Astrocyte (in vitro differentiated cells and primary cell): ENCODE results near the gene ISG20L2. TPM values are rescaled to one million over a fixed set of nuclear protein-coding genes. Genes with fewer than 3 reads are reported as not detected.

Experiments used
- DNase-seq: peaks from one replicate; pipeline ENCODE4 v3.0.0-alpha.2; 2010; ENCODE audit warnings: low read depth
- FAIRE-seq: peaks from 2 replicates; lab custom pipeline; 2011; peaks lifted over from hg19 to GRCh38; lab: Jason Lieb, UNC
- H2AFZ ChIP-seq: 2 replicates; pipeline ENCODE4 v1.6.0; 2012; ENCODE audit warnings: low read depth, low read length, inconsistent platforms
- H3K27ac ChIP-seq: 2 replicates; pipeline ENCODE4 v1.5.1; 2011; ENCODE audit warnings: low read depth, low read length, inconsistent platforms
- H3K27me3 ChIP-seq: 2 replicates; pipeline ENCODE4 v1.6.0; 2011; ENCODE audit warnings: low read length, inconsistent platforms; ENCODE audit not compliant: insufficient read depth
- H3K36me3 ChIP-seq: 2 replicates; pipeline ENCODE4 v1.5.1; 2011; ENCODE audit warnings: low read length, inconsistent platforms; ENCODE audit not compliant: insufficient read depth
- H3K4me1 ChIP-seq: 2 replicates; pipeline ENCODE4 v1.5.1; 2011; ENCODE audit warnings: low read length, inconsistent platforms; ENCODE audit not compliant: insufficient read depth
- H3K4me2 ChIP-seq: 2 replicates; pipeline ENCODE4 v1.6.0; 2012; ENCODE audit warnings: low read length, inconsistent platforms
- H3K4me3 ChIP-seq: 2 replicates; pipeline ENCODE4 v1.5.1; 2011; ENCODE audit warnings: low read depth, mild to moderate bottlenecking, low read length, inconsistent platforms; ENCODE audit not compliant: insufficient read depth
- H3K79me2 ChIP-seq: 2 replicates; pipeline ENCODE4 v1.6.0; 2012; ENCODE audit warnings: mild to moderate bottlenecking, low read length, inconsistent platforms; ENCODE audit not compliant: insufficient read depth
- H3K9ac ChIP-seq: 2 replicates; pipeline ENCODE4 v1.6.0; 2012; ENCODE audit warnings: mild to moderate bottlenecking, low read length, inconsistent platforms
- H3K9me3 ChIP-seq: 2 replicates; pipeline ENCODE4 v1.5.1; 2012; ENCODE audit warnings: low read depth, mild to moderate bottlenecking, low read length, inconsistent platforms; ENCODE audit not compliant: insufficient read depth
- H4K20me1 ChIP-seq: 2 replicates; pipeline ENCODE4 v1.6.0; 2012; ENCODE audit warnings: low read length, inconsistent platforms; ENCODE audit not compliant: insufficient read depth
- H3K27ac Mint-ChIP-seq: one replicate; pipeline ENCODE4 v1.8.0; 2021; ENCODE audit warnings: mild to moderate bottlenecking, mixed read lengths; ENCODE audit not compliant: unreplicated experiment
- H3K27me3 Mint-ChIP-seq: one replicate; pipeline ENCODE4 v1.8.0; 2021; ENCODE audit warnings: low read depth, mixed read lengths; ENCODE audit not compliant: unreplicated experiment
- H3K36me3 Mint-ChIP-seq: one replicate; pipeline ENCODE4 v1.8.0; 2021; ENCODE audit warnings: low read depth, mixed read lengths; ENCODE audit not compliant: unreplicated experiment
- H3K4me1 Mint-ChIP-seq: one replicate; pipeline ENCODE4 v1.8.0; 2021; ENCODE audit warnings: low read depth, mixed read lengths; ENCODE audit not compliant: unreplicated experiment
- H3K4me3 Mint-ChIP-seq: one replicate; pipeline ENCODE4 v1.8.0; 2021; ENCODE audit warnings: mild to moderate bottlenecking, moderate library complexity, mixed read lengths; ENCODE audit not compliant: unreplicated experiment
- H3K9me3 Mint-ChIP-seq: one replicate; pipeline ENCODE4 v1.8.0; 2021; ENCODE audit warnings: mild to moderate bottlenecking, mixed read lengths; ENCODE audit not compliant: unreplicated experiment
- CTCF ChIP-seq: IDR thresholded peaks from 2 replicates; pipeline ENCODE4 v1.5.1; 2011; ENCODE audit warnings: low read depth, mild to moderate bottlenecking, inconsistent platforms, low read length, moderate library complexity; ENCODE audit not compliant: insufficient read depth
- EZH2 ChIP-seq: IDR thresholded peaks from 2 replicates; pipeline ENCODE4 v1.6.1; 2012; ENCODE audit warnings: mild to moderate bottlenecking, low read length, inconsistent platforms; ENCODE audit not compliant: insufficient read depth
- total RNA-seq: library from RNA; stranded (reverse); gene quantifications from 2 replicates; pipeline ENCODE4 v1.2.1, GENCODE V29; 2021

ISG20L2 gene
- total RNA-seq, 1 donor from 2014 or later = 33.4 TPM

- no peak for DNase-seq
- Histone ChIP-seq H2AFZ (no peak overlapping the region), H3K27ac (no peak overlapping the region), H3K4me1 (peaks cover 7% of the 10 kb centered on the region), H3K4me3 (no peak overlapping the region), H3K9ac (no peak overlapping the region), H3K36me3 (no peaks in the 10 kb centered on the region), H3K27me3 (peaks cover 2% of the 10 kb centered on the region), H3K4me2 (no peak overlapping the region), H3K9me3 (peaks cover 2% of the 10 kb centered on the region), H3K79me2 (no peaks in the 10 kb centered on the region), H4K20me1 (no peaks in the 10 kb centered on the region)
- Mint-ChIP-seq H3K4me1 (peaks cover 29% of the 10 kb centered on the region), H3K4me3 (no peak overlapping the region), H3K9me3 (peaks cover 3% of the 10 kb centered on the region), H3K27ac (no peak overlapping the region), H3K27me3 (no peaks in the 10 kb centered on the region), H3K36me3 (peaks cover 25% of the 10 kb centered on the region)
- TF ChIP-seq CTCF = no peak
- no peak for TF ChIP-seq EZH2
- no peak for FAIRE-seq
These were observed 31.1 kb downstream of the ISG20L2 start for GRCh38 chr1:156697481-156697880.

GRCh38 chr1:156696755-156697154 is 31.8 kb downstream of the ISG20L2 start:
- Mint-ChIP-seq H3K4me3 (no peak overlapping the region), H3K27ac (no peak overlapping the region), H3K4me1 (peaks cover 36% of the 10 kb centered on the region), H3K36me3 (peaks cover 25% of the 10 kb centered on the region), H3K27me3 (no peaks in the 10 kb centered on the region), H3K9me3 (peaks cover 3% of the 10 kb centered on the region)
- H3K27me3 ChIP-seq = peaks cover 2% of the 10 kb centered on the region
- H3K4me3 ChIP-seq = no peak overlapping the region
- no peaks in the 10 kb centered on the region for H3K79me2 ChIP-seq
- H3K9ac ChIP-seq = no peak overlapping the region
- H3K27ac ChIP-seq = no peak overlapping the region
- no peaks in the 10 kb centered on the region for H3K36me3 ChIP-seq
- DNase-seq (no peak), FAIRE-seq (no peak)
- H3K9me3 ChIP-seq = peaks cover 2% of the 10 kb centered on the region
- H3K4me1 ChIP-seq = peaks cover 14% of the 10 kb centered on the region
- no peak overlapping the region for H2AFZ ChIP-seq
- no peak overlapping the region for H3K4me2 ChIP-seq
- no peaks in the 10 kb centered on the region for H4K20me1 ChIP-seq
- TF ChIP-seq CTCF = no peak
- no peak for TF ChIP-seq EZH2

GRCh38 chr1:156694690-156694962 is 33.9 kb downstream of the ISG20L2 start:
- DNase-seq = no peak

More at GRCh38 chr1:156694690-156694962, 33.9 kb downstream of the ISG20L2 start:
- H3K27ac Mint-ChIP-seq = no peak overlapping the region
- H3K9me3 Mint-ChIP-seq = peaks cover 3% of the 10 kb centered on the region
- H3K4me3 Mint-ChIP-seq = no peak overlapping the region
- Histone ChIP-seq H4K20me1 (no peaks in the 10 kb centered on the region), H3K36me3 (no peaks in the 10 kb centered on the region), H3K27ac (no peak overlapping the region), H3K4me1 (peaks cover 22% of the 10 kb centered on the region), H3K4me2 (no peak overlapping the region), H3K27me3 (peaks cover 2% of the 10 kb centered on the region), H3K9ac (no peak overlapping the region), H2AFZ (no peak overlapping the region), H3K4me3 (no peak overlapping the region), H3K79me2 (no peaks in the 10 kb centered on the region), H3K9me3 (peaks cover 2% of the 10 kb centered on the region)
- H3K27me3 Mint-ChIP-seq = no peaks in the 10 kb centered on the region
- TF ChIP-seq EZH2 = no peak
- TF ChIP-seq CTCF = no peak
- H3K36me3 Mint-ChIP-seq = peaks cover 12% of the 10 kb centered on the region
- H3K4me1 Mint-ChIP-seq = peaks cover 46% of the 10 kb centered on the region
- FAIRE-seq = no peak
